Measurements from ENCODE around the gene EPC2.

Gene EPC2

GRCh38 chr2:148642891-148643416, 1.6 kb upstream of the EPC2 start:
- CTCF ChIA-PET: interaction anchor here (0.6 to 0.7 kb wide), 4 partner anchors 79 to 930 kb away, joined by 3 to 5 read pairs (median 3); no protein-coding TSS in a partner anchor

DNA sequence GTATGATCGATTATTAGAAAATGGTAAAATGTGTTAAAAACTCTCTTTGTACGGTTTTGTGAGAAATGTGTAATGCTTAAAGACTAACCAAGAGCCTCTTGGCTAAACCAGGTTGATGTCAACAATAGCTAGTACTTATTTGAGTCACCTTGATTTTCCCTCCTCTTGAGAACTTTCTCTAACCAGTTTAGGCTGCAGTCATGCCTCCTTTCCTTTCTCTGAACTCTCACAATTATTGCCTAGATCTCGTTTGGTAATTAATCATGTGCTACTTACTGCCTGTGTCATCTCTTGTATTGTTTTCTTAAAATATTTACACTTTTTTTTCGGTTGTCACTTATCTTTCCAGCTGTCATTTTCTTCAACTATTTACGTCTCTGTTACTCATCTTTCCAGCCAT, 1.1 kb upstream of the EPC2 start:
- no peak overlapping the region for H3K27ac ChIP-seq (ENCODE audit: extremely low read depth, low read depth, low read length)
- ChIA-PET CTCF (interaction anchor here (0.6 to 0.8 kb wide), 5 partner anchors 19 to 706 kb away, joined by 3 to 5 read pairs (median 3); no protein-coding TSS in a partner anchor), POLR2A (no interaction called here)
- TF ChIP-seq TSHZ1 (tag by site-specific recombination; IDR thresholded peaks at IDR 0.05; ENCODE audit: borderline replicate concordance): no peak
- no peak for TF ChIP-seq ZNF23 (tag by site-specific recombination; IDR thresholded peaks at IDR 0.05; ENCODE audit: borderline replicate concordance)
- TF ChIP-seq ZNF221 (tag by site-specific recombination; IDR thresholded peaks at IDR 0.05; ENCODE audit: borderline replicate concordance): no peak
- peak; percentile 96 for TF ChIP-seq PRDM1 (tag by site-specific recombination; IDR thresholded peaks at IDR 0.05)
- no peak for TF ChIP-seq PRDM6 (tag by site-specific recombination; IDR thresholded peaks at IDR 0.05)
- H3K36me3 ChIP-seq (ENCODE audit: control insufficient read depth in 2 of 2, insufficient read depth in 1 of 2, low read length in 2 of 2): no peaks in the 10 kb centered on the region
- H3K4me3 ChIP-seq (ENCODE audit: low read depth, low read length): peak overlapping the region; percentile 100
- H3K9me3 ChIP-seq (ENCODE audit: control insufficient read depth, insufficient read depth, low read depth, low read length): no peaks in the 10 kb centered on the region
- peaks cover 9% of the 10 kb centered on the region; the same call in 1 of the 2 replicates for H3K4me1 ChIP-seq (ENCODE audit: control insufficient read depth, insufficient read depth, low read length)

More at GRCh38 chr2:148642891-148643416, 1.6 kb upstream of the EPC2 start:
- no peak for TF ChIP-seq ZNF157 (tag by site-specific recombination; IDR thresholded peaks at IDR 0.05)
- TF ChIP-seq EGR2 (tag by site-specific recombination; IDR thresholded peaks at IDR 0.05; ENCODE audit: low read depth): no peak
- TF ChIP-seq PRDM10 (tag by site-specific recombination; IDR thresholded peaks at IDR 0.05): 0 out of 2 replicates have a peak, but pooled peaks have one; percentile 20
- TF ChIP-seq, protein P1, sequence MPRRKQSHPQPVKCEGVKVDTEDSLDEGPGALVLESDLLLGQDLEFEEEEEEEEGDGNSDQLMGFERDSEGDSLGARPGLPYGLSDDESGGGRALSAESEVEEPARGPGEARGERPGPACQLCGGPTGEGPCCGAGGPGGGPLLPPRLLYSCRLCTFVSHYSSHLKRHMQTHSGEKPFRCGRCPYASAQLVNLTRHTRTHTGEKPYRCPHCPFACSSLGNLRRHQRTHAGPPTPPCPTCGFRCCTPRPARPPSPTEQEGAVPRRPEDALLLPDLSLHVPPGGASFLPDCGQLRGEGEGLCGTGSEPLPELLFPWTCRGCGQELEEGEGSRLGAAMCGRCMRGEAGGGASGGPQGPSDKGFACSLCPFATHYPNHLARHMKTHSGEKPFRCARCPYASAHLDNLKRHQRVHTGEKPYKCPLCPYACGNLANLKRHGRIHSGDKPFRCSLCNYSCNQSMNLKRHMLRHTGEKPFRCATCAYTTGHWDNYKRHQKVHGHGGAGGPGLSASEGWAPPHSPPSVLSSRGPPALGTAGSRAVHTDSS (tag by site-specific recombination; IDR thresholded peaks at IDR 0.05): no peak
- 0 out of 2 replicates have a peak, but pooled peaks have one; percentile 47 for TF ChIP-seq ZNF366 (tag by site-specific recombination; conservative IDR thresholded peaks at IDR 0.05)
- TF ChIP-seq BCL11A (tag by site-specific recombination; IDR thresholded peaks at IDR 0.05; ENCODE audit: low read depth): no peak
- TF ChIP-seq SP3 (tag by site-specific recombination; IDR thresholded peaks at IDR 0.05): no peak
- no peak for TF ChIP-seq ZNF292 (tag by site-specific recombination; IDR thresholded peaks at IDR 0.05; ENCODE audit: borderline replicate concordance, low read depth)
- 0 out of 2 replicates have a peak, but pooled peaks have one; percentile 54 for TF ChIP-seq ZNF24 (tag by site-specific recombination; IDR thresholded peaks at IDR 0.05)
- no peaks in the 10 kb centered on the region for H3K36me3 ChIP-seq (ENCODE audit: control insufficient read depth in 2 of 2, insufficient read depth in 1 of 2, low read length in 2 of 2)
- POLR2A ChIA-PET: no interaction called here
- peaks cover 6% of the 10 kb centered on the region; the same call in 1 of the 2 replicates for H3K4me1 ChIP-seq (ENCODE audit: control insufficient read depth, insufficient read depth, low read length)
- H3K27ac ChIP-seq (ENCODE audit: extremely low read depth, low read depth, low read length): no peak overlapping the region
- no peak overlapping the region for H3K4me3 ChIP-seq (ENCODE audit: low read depth, low read length)
- no peaks in the 10 kb centered on the region for H3K9me3 ChIP-seq (ENCODE audit: control insufficient read depth, insufficient read depth, low read depth, low read length)

All from HEK293 (cell line).